HK-2 (cell line): Measurements from ENCODE around the gene RAB36.

Experiments used
- DNase-seq: peaks from one replicate; pipeline ENCODE4 v3.0.0-alpha.2; 2018; ENCODE audit not compliant: unreplicated experiment

RAB36 gene

DNA sequence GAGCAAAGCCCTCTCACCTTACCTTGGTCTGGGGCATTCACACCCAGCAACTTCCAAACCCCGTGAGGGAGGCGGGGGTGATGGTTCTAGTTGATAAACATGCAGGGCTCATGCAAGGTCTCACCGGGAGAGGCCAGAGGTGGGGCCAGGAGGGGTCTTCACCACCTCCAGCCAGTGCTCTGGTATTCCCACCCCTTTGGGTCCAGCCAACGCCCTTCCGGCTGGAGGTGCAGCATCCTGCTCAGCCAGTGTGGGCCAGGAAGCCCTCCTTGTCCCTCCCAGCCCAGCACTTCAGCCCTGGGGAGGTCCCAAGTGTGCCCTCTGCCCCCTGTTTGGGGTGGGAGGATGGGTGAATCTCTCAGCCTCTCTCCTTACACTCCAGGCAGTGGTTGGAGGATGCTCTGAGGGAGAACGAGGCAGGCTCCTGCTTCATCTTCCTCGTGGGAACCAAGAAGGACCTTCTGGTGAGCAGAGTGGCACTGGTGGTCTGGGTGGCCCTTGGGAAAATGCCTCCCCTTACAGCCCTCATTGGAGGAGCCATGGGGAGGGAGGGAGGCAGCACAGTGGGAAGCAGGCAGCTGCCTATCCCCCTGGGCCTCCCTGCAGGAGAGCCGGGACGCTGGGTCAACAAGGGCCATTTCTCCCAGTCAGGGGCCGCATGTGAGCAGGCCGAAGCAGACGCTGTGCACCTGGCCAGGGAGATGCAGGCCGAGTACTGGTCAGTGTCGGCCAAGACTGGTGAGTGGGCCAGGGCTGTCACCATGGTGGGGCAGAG lies 13.4 kb downstream of the RAB36 start:
- no peak for DNase-seq

DNA sequence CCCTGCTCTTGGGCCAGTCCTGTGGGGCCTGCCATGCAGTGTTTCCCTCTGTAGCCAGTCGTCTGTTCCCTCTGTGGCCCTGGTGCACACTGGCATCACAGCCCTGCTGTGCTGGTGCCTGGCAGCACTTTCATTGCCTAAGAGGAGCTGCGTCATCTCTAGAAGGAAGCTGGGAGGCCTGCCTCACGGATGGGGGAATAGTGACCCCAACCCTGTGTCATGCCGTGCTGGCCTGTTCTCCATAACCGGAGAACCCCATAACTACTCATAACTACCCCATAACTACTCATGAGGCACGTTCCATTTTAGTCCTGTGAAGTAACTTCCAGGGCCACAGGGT lies 14.0 kb downstream of the RAB36 start:
- no peak for DNase-seq

DNA sequence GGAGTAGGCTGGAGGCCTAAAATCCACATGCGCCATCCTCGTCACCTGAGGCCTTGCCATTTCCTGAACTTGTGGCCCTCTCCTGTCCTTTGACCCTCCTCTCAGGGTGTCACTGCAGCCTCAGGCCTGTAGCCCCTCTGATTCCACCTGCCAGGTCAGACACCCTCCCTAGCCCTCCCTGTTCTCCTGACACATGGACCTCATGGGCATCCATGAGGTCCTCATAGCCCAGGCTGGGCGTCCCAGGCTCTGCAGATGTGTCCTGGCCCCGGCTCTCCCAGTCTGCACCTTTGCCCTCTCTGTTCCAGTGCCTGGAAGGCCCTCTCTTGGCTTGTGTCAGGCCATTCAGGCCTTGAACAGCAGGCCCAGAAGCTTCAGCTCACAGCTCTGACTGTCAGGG lies 15.8 kb downstream of the RAB36 start:
- no peak for DNase-seq

DNA sequence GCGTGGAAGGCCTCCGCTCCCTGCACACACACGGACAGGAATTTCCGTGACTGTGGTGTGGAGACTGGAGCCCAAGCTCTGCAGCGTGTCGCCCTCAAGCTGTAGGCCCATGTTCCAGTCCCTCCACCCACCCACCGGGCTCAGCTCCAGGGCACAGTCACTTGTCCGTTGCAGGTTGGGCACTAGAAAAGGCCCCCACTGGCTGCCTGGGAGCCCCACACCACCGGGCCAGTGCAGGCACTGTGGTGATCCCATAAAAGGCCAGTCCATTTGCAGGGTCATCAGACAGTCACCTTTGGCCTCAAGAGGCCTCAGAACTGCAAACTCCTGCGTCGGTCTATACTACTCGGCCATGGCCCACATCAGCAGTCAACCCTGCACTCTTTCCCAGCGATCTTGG lies 16.3 kb downstream of the RAB36 start:
- DNase-seq: no peak

DNA sequence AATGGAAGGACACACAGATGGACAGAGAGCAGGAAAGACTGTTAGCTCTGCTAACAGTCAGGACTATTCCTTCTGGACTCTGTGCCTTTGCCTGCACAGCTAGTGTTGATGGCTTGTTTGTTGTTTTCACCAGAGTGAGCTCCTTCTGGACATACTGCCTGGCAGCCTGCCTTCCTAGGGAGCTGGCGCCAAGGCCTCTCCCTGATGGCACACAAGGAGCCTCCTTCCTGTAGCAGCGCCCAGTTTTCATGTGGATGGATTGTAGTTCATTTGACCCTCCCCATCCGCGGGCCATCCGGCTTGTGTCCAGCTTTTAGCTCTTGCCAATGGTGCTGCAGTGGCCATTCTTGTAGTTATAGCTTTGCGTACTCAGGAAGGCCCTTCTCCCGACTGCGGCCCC lies 18.4 kb downstream of the RAB36 start:
- DNase-seq: no peak

DNA sequence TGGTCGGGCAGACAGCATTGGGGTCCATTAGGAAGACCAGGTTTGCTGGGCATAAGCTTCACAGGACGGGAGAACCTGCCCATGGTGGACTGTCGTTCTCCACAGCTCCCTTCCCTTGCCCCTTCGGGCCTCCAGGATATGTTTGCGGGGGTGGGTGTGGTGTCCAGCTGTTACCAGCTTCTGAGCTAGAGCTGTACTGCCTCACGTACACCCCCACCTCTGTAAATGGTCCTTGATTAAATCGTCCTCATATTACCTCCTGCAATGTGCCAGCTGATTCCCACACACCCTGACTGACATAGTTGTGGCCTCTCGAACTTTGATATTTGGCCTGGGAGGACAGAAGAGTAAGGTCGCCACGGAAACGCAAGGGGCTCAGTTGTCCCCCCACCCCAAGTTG lies 18.8 kb downstream of the RAB36 start:
- no peak for DNase-seq

DNA sequence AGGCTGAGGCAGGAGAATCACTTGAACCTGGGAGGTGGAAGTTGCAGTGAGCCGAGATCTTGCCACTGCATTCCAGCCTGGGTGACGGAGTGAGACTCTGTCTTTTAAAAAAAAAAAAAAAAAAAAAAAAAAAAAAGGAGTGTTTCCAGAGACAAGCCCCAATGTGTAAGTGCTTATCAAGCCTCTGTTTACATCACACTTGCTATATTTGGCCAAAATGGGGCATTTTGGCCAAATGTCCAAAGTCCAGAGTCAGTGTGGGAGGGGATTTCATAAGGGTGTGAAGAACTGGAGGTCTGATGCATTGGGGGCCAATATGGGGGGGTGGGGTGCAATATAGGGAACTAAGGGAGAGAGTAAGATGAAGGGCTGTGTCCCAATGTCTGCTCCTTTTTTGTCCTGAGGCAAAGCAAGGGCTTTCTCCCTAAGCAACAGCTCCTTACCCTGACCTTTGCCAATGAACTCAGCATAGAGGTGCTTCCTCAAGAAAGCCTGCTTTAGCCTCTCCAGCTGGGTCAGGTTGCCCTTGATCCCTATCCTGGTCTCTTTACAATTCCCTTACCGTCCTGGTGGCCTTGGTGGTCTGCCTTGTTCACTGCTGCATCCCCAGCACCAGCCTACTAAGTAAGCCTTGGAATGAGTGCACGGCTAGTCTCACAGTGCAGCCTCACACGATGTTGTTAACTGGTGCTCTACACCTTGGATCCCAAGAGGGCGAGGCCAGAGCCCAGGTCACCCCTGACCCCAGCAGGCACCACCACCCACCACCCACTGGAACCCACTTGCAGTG lies 21.0 kb downstream of the RAB36 start:
- DNase-seq: no peak

DNA sequence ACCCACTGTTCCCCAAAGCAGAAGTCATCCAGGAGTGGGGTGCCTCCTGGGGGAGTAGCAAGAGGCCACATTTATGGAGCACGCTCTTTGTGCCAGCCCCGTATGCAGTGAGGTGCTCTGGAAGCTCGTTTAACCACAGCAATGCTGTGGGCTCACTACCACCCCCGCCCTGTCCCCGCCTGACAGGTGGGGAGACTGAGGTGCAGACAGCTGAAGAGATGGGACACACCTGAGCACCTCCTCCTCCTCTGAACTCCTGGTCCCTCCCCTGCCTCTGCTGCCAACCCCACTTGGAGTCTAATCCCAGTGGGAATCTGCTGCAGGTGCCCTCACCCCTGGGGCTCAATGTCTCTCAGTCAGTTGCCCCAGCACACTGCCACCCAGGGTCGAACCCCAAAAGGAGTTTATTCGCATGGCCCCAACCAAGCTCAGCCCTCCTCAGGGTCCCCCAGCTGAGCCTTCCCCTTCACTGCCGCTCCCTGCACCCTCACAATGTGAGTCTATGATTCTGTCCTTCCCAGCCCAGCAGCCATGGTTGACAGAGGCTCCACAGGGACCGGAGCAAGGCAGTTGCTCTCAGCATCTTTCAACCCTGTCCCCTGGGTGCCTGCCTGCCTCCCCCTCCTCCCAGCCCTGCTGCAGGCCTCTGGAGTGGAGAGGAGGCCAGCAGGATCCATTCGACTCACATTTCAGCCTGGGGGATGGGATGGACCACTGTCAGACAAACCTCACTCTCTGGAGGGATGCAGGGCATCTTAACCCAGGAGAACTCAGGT lies 21.8 kb downstream of the RAB36 start:
- no peak for DNase-seq

DNA sequence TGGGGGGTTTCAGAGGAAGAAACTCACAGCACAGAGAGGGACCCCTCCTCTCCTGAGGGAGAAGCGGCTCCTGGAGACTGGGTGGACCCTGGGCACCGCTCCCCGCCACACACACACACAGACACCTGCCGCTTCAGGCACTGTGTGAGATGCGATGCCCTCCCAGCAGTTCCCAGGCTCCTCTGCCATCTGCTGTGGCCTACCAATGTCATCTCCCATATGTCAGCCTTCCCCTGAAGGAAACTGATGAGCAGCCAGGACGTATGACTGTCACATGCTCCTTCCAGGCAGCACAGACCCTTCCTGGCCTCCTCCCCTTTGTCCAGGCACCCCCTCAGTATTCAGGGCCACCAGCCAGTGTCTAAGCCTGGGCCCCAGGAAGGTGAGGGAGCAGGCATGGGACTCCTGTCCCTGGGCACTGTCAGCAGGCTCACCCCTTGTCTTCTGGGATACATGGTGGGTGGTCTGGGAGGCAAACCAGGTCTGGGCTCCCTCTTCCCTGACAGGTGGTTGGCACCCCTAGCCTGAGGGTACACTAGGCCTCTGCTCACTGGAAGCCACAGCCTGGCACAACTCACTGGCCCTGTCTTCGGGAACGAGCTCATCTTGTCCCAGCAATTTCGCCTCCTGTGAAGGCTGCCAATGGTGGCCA lies 23.2 kb downstream of the RAB36 start:
- no peak for DNase-seq

DNA sequence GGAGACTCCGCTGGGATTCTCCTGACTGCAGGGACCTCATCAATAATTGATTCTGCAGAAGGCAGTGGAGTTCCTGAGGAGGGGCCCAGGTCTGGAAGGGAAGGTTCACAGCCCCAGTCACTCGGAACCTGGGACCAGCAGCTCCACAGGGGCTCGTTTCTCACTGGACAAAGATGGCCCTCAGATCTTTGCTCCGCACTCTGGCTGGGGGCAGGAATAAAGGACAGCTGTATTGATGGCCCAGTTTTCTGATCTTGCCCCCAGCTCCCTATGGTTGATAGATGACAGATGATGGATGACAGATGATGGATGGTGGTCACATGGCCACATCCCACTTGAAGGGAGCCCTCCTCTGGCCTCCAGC lies 23.7 kb downstream of the RAB36 start:
- DNase-seq: no peak

DNA sequence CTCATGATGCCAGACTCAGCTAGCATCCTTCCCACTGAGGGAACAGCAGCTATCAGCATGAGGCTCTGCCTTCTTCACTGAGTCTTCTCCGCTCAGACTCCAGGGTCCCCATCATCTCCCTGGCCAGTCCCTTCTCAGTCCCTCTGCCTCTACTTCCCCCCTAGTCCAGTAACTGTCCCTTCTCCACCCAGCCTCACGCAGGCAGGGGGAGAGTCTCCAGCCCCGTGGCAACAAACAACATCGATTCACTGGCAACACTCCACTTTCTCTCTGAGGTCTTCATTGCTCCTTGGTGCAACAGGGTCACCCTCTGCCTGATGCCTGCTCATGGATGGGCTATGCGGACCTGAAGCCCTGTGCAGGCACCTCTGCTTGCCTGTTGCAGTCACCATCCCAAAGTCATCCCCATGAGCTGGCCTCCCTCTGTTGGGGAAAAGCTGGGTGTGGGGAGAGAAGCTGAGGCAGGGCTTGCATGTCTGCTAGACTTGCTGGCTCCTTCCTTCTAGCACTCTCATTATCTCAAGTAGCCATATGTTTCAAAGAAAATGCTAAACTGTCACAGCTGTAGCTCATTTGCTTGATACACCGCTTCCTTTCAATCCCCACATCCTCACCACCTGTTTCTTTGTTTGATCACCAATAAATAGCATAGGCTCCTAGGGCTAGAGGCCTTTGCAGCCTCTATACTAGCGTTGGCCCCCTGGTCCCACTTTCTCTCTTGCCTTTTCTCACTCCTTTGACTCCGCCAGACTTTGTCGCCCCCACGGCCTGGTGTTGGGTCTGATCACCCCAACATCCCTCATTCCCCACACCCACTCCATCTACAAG lies 30.8 kb downstream of the RAB36 start:
- no peak for DNase-seq

DNA sequence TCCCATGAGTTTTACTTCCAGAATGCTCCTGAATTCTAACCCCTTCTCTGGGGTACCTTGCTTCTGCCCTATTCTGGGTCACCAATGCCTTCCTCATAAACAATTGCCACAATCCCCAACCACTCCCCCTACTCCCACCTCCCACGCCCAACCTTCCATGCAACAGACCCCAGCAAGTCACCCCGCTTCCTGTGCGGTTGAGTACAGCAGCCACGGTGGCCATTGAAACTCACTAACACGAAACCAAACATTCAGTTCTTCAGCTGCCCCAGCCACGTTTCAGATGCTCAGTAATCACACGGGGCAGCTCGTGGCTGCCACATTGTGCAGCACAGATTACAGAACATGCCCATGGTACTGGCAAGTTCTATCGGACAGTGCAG lies 31.4 kb downstream of the RAB36 start:
- DNase-seq: no peak

DNA sequence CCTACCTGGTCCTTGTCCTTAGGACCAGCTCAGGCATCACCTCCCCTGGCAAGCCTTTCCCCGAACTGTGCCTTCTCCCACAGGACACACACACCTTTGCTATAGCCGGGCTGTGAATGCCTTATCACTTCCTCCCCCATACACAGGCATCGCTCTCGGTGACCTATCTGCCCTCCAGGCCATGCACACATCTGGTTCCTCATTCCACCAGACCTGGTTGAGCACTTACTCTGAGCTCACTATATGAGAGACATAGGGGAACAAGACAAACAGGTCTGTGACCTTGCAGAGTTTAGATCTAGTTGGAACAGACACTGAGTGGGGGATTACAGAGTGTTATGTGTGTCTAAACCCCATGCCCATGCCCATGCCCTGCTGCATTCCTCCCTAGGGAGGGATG lies 31.9 kb downstream of the RAB36 start:
- DNase-seq: no peak

DNA sequence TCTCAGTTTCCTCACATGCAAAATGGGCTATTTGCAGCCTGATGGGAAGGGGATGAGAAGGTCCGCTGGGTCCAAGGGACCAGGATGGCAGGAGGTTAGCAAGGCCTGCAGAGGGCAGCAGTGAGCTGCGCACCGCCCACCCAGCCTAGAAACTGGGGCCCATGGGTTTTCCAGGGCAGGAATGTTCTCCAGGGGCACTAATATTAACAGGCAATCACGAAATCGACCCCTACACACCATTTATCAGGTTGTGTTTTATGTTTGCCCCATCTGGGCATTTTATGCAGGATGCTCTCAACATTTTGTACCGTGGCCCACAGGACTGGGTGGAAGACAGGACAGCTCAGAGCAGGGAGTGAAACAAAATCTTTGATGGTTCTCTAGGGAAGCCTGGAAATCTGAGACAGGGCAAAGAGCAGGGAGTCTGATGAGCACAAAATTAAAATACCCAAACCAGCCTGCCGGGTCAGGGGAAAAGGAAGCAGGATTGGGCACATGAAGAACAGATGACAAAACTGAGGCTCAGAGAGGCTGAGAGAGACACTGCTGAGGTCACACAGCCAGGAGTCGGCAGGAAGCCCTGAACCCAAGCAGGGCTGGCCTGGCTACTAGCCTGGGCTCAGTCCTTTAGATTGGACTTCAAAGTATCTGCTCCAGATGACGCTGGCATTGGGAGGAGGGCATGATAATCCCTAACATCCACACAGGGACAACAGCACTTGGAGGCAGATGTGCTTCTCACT lies 33.4 kb downstream of the RAB36 start:
- peak; percentile 65 for DNase-seq

DNA sequence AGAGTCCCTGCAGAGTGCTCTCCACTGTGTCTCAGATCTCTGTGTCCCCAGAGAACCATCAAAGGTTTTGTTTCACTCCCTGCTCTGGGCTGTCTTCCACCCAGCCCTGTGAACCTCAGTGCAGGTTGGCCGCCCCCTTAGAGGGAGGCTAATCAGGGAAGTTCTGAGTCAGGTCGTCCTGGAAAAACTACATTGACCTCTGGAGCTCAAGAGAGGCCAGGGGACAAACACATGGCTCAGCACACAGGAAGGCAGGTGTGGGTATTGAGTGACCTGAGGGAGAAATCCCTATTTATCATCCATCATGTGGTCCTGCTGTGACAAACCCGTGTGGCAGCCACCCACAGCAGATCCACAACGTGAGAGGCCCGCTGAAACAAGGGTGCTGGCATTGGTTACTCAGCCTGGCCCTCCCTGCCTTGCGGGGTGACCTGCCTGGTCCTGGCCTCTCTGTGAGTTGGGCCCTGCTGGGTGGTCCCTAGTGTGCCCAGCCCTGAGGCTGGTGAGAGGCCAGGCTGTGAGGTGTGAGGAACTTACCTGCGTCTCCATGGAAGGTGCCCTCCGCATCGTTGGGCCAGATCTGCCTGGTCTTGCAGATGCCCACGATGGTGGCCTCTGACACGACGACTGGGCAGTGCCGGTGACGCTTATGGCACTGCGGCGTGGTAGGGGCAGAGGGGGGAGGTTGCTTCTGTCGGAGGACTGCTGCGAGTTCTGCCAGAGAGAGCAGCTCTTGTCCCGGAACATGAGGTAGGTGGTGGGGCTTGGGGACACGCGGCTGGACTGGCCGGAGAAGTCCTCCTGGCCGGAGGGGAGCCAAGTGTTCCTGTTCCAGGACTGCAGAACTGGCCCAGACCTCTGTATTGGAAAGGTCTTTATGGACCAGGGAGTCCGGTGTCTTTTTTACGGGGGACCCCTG lies 34.4 kb downstream of the RAB36 start:
- peak; percentile 37 for DNase-seq

DNA sequence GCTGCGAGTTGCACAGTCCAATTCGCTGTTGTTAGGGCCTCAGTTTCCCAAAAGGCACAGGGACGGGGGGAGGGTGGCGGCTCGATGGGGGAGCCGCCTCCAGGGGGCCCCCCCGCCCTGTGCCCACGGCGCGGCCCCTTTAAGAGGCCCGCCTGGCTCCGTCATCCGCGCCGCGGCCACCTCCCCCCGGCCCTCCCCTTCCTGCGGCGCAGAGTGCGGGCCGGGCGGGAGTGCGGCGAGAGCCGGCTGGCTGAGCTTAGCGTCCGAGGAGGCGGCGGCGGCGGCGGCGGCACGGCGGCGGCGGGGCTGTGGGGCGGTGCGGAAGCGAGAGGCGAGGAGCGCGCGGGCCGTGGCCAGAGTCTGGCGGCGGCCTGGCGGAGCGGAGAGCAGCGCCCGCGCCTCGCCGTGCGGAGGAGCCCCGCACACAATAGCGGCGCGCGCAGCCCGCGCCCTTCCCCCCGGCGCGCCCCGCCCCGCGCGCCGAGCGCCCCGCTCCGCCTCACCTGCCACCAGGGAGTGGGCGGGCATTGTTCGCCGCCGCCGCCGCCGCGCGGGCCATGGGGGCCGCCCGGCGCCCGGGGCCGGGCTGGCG lies 35.1 kb downstream of the RAB36 start, which contains the start of gene BCR:
Gene BCR (plus strand): TSS at position 209 of the 592 bp plus-strand sequence. CDS start 452 bp downstream, outside the sequence.
- peak; percentile 56 for DNase-seq

DNA sequence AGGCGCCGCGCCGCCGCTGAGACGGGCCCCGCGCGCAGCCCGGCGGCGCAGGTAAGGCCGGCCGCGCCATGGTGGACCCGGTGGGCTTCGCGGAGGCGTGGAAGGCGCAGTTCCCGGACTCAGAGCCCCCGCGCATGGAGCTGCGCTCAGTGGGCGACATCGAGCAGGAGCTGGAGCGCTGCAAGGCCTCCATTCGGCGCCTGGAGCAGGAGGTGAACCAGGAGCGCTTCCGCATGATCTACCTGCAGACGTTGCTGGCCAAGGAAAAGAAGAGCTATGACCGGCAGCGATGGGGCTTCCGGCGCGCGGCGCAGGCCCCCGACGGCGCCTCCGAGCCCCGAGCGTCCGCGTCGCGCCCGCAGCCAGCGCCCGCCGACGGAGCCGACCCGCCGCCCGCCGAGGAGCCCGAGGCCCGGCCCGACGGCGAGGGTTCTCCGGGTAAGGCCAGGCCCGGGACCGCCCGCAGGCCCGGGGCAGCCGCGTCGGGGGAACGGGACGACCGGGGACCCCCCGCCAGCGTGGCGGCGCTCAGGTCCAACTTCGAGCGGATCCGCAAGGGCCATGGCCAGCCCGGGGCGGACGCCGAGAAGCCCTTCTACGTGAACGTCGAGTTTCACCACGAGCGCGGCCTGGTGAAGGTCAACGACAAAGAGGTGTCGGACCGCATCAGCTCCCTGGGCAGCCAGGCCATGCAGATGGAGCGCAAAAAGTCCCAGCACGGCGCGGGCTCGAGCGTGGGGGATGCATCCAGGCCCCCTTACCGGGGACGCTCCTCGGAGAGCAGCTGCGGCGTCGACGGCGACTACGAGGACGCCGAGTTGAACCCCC lies 35.8 kb downstream of the RAB36 start:
- DNase-seq: peak; percentile 18

DNA sequence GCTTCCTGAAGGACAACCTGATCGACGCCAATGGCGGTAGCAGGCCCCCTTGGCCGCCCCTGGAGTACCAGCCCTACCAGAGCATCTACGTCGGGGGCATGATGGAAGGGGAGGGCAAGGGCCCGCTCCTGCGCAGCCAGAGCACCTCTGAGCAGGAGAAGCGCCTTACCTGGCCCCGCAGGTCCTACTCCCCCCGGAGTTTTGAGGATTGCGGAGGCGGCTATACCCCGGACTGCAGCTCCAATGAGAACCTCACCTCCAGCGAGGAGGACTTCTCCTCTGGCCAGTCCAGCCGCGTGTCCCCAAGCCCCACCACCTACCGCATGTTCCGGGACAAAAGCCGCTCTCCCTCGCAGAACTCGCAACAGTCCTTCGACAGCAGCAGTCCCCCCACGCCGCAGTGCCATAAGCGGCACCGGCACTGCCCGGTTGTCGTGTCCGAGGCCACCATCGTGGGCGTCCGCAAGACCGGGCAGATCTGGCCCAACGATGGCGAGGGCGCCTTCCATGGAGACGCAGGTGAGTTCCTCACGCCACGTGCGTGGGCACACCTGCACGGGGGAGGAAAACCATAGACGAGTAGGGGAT lies 36.5 kb downstream of the RAB36 start:
- no peak for DNase-seq
